Activated CD8-positive, alpha-beta memory T cell treated with anti-CD3 and anti-CD28 coated beads for 24 hours (primary cell): ENCODE results near the gene PFN3.
A peak's percentile ranks its signal among the peaks of the same experiment; 100 is the strongest.
"Not testable (repeated sequence)": the region's sequence is repeated elsewhere in the genome, so short reads cannot be mapped to it uniquely, and the experiment has no call there.

Source experiments
- DNase-seq: peaks from one replicate; pipeline ENCODE4 v3.0.0-alpha.2; 2020

The PFN3 gene

DNA sequence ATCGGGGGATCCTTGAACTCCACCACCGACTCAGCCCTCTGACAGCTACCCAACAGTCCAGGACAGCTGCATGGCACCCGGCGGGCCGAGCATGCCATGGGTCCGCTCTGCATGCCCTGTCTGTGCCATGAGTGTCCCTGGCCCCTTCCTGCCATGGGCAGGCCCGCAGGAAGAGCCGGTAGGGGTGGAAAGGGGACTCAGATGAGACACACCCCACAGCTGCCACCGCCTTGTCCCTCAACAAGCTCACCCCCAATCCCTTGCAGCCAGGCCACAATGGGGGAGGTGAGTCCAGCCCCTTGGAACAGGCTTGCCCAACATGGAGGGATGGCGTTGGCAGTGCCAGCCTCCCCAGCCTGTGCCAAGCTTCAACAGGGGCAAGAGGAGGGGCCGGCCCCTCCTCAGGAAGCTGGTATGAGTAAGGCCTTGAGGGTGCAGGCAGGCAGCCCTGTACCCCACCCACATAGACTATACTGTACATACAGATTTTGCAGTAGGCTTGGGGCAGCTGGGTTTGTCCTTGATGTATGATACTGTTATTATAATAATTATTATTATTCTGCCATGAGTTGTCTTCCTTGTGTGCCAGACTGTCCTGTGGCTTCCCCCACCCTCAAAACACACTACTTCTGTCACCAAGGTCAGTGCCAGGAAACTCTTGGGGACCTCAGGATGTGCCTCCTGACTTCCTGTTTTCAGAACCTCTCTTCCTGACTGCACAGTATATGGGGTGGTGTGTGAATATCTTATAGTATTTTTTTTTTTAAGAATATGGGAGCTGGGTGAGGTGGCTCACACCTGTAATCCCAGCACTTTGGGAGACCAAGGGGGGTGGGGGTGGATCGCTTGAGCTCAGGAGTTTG lies 28.2 kb downstream of the PFN3 start:
- DNase-seq = no peak

DNA sequence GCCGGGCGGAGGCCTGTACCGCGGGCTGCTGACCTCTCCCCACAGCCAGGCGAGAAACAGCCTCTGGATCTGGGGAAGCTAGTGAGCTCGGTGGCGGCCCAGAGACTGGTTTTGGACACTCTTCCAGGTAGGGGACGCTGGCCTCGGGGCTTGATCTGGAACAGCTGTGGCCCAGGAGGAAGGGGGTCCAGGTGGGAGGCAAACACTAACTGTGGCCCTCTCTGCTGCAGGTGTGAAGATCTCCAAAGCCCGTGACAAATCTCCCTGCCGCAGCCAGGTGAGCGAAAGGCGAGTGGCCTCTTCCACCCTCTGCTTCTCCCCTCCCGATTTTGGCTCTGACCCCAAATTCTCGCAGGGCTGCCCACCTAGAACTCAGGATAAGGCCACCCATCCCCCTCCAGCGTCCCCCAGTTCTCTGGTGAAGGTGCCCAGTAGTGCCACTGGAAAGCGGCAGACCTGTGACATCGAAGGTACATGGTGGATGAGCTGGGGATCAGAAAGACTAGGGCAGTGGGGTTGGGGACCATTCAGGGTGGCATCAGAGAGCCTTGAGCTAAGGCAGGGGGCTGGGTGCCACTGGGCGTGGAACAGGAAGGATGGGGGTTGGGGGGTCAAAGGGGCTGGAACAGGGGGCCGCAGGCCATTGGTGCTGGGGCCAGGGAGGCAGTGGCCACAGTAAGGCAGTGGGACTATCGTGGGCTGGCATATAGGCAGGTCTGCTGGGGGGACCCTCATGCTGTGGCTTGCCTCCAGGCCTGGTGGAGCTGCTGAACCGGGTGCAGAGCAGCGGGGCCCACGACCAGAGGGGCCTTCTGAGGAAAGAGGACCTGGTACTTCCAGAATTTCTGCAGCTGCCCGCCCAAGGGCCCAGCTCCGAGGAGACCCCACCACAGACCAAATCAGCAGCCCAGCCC lies 29.1 kb downstream of the PFN3 start:
- DNase-seq = no peak

GRCh38 chr5:177370488-177371119 lies 29.9 kb downstream of the PFN3 start:
- no peak for DNase-seq

GRCh38 chr5:177369645-177370440 lies 30.6 kb downstream of the PFN3 start:
- no peak for DNase-seq

DNA sequence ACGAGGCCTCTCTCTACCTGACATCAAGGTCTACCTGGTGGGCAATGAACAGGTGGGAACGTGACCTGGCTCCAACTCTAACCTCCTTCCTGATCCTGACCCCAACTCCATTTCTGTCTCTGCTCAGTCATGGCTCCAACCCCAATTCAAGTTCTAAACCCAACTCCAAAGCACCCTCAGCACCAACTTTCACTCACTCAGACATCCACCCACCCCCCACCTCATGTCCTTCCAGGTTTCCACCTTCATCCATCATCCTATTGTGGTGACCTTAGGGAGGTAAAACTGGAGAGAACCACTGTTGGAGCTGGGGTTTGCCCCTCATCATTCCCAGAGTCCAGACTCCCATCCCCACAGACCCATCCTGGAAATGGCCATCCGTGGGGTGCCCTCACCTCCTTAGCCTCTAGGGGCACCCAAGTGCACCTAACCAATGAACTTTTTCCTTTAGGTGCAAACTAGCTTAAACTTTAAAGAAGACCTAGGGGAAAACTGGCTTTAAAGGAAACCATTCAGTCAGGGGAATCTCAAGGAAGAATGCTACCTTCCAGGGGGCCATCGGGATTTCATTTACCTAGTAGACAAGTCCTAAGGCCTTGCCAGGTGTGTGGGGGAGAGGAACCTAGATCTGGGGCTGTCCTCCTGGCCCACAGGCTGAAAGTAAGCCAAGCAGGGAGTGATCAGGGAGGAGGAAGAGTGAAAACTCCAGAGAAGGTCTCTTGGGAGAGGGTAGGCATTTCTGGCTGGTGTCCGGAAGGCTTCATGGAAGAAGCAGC lies 31.4 kb downstream of the PFN3 start:
- no peak for DNase-seq

GRCh38 chr5:177367981-177368868 lies 32.2 kb downstream of the PFN3 start:
- DNase-seq = no peak

GRCh38 chr5:177367323-177367848 lies 33.1 kb downstream of the PFN3 start:
- no peak for DNase-seq

DNA sequence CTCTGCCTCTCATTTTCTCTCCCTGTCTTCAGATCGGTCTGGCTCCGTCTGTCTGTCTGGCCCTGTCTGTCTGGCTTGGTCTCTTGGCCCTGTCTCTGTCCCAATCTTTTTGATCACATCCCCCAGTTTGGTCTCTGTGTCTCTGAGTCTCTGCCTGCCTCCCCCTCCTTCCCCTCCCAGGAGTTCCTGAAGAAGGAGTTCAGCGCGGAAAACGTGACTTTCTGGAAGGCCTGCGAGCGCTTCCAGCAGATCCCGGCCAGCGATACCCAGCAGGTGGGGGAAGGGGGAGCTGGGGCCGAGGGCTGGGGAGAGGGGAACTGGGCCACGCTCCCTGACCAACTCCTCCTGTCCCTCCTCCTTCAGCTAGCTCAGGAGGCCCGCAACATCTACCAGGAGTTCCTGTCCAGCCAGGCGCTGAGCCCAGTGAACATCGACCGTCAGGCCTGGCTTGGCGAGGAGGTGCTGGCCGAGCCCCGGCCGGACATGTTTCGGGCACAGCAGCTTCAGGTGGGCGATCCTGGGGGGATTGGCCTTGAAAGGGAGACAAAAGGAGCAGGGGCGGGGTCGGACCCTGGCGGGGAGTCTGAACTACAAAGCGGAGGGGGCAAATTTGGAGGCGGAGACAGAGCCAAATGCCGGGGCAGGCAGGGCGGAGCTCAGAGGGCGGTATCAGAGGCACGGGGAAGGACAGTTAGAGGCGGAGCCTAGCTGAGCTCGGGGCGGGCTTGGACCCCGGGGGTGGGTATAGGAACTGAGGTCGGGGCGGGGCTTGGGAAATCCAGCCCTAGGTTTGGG lies 33.7 kb downstream of the PFN3 start:
- no peak for DNase-seq

DNA sequence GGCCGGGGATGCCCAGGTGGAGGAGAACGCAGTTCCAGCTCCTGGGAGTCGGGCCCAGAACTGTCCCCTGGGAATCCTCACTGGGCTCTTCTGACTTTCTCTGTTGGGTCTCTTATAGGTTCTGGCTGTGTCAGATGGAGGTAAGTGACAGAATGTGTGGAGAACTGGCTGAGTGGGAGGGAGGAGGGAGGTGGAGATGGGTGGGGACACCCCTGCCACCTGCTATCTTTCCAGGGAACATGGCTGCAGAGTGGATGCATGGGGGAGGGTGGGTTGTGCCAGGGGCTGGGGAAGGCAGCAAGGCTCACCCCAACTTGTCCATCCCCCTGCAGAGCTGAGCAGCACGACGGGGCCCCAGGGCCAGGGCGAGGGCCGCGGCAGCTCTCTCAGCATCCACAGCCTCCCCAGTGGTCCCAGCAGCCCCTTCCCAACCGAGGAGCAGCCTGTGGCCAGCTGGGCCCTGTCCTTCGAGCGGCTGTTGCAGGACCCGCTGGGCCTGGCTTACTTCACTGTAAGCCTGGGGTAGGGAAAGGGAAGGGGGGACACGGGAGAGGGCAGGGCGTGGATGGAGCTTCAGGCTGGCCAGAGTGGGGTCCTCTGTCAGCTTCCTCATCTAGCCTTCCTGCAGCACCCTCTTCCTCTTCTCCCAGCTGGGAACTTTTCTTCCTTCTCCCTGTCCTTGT lies 34.5 kb downstream of the PFN3 start:
- DNase-seq = no peak

DNA sequence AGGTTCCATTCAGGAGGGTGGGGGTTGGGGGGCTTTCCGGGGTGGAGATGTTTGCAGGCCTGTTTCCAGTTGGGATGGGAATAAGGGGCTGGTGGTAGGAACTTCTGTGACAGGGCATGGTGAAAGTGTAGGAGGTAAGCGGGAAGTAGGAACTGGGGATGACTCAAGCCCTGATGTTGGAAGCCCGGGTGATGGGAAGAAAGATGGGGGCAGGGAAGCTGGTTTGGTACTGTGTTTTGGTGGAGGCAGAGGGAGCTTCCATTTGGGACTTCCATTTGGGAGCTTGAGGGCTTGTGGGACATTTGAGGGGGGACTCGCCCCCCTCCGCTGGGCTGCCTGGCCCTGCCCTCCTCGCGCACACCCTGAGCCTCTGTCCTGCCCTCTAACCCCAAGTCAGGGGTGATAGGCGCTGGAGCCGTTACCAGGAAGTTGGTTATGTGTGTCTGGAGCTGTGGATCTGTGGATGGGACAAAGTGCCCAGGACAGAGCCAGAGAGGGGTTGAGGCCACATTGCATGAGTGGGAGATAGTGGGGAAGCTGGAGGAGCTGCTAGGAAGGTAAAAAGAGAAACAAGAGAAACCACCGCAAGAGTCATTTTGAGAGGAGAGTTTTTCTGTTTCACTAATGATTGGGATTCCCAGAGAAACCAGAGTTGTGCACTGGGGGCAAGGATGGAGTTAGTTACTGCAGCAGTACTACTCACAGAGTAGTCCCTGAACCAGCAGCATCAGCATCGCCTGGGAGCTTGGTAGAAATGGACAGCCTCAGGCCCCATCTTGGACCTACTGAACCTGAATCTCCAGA lies 36.1 kb downstream of the PFN3 start:
- no peak for DNase-seq

DNA sequence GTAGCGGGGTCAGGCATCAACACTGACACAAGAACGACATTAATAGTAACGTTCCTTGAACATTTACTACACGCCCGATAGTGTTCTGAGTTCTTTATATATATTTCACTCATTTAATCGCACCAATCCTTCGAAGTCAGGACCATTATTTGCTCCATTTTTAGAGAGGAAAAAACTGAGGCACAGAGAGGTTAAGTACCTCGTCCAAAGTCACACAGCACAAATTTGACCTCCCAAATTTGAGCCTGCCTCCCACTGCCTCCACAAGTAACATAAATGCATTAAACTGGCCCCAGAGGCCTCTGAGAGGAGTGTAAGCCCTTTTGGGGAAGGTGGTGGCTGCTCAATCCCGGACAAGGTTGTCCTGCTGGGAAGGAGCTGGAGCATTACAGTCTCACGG lies 36.9 kb downstream of the PFN3 start:
- DNase-seq = no peak

- DNase-seq = peak; percentile 89
Observed at GRCh38 chr5:177362610-177363507, 37.6 kb downstream of the PFN3 start.

DNA sequence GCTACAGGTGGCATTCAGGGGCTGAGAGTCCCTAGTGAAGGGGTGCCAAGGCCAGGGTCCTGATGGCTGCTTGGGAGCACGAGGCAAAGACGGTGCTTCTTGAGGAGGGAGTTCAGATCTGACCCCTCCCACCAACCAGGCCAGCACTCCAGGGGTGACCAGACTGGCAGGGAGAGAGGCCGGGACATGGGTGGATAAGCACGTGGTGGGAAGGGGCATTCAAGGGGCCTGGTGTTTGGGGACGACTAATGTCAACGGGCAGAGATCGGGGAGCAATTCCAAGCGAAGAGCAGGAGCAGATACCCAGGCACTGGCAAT lies 38.2 kb downstream of the PFN3 start:
- DNase-seq = no peak

DNA sequence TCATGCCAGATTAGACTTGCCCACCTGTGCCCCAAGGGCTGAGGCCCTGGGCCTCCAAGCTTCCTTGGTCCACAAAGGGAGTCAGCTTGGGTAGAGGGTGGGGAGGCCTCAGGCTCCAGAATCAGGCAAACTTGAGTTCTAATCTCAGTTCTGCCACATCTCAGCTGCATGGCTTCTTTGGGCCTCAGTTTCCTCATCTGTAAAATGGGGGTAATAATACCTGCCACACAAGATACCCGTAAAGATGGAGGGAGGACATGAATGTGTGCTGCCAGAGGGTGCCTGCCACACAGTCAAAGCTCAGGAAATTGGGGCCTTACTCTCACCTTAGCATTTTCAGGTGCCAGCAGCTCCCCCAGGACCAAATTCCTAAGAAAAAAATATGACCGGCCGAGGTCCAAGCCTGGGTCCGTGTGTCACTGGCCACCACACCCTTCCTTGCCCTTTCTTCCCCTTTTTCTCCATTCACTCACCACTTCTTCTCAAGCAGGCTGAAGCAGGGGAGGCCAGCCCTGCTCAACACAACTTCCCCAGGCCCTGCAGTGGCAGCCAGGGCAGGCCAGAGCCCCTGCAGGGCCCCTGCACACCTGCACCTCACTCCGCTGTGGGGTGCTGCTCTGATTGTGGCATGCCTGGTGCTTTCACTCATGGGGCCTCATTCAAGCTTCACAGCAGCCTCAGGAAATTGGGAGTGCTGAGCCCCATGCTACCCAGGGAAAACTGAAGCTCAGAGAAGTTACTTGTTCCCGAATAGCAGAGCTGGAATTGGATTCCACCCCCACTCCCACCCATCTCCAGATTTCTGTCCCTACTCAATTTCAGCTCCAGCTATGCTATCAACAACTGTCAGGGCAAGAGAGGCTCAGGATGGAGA lies 38.8 kb downstream of the PFN3 start:
- no peak for DNase-seq

GRCh38 chr5:177360740-177361139 lies 39.7 kb downstream of the PFN3 start:
- not testable (repeated sequence) for DNase-seq

GRCh38 chr5:177359860-177360259 lies 40.6 kb downstream of the PFN3 start:
- no peak for DNase-seq
